ENCODE measurements around the gene TMEM147. TPM values are rescaled to one million over a fixed set of nuclear protein-coding genes. Genes with fewer than 3 reads are reported as not detected.

TMEM147 gene
- total RNA-seq, 4 donors from 2014 or later, result 86.2 to 145 (median 119) TPM

DNA sequence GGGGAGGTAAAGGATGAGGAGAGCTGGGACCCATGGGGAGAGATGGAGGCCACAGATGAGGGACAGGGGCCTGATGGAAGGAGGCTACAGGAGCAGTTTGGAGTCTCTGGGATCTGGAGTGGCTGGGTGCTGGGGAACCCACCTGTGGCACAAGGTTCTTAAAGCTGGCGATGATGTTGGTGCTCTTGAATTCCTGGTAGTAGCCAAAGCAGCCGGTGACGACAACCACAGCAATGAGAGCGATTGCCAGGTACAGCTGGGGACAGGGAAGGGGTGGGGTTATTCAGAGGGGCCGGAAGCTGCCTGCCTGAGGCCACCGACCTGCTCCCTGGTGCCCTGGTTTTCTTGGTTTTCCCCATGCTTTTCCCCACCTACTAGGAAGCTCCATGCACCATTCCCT is 15.3 kb downstream of the TMEM147 start:
- TF ChIP-seq, protein P1, sequence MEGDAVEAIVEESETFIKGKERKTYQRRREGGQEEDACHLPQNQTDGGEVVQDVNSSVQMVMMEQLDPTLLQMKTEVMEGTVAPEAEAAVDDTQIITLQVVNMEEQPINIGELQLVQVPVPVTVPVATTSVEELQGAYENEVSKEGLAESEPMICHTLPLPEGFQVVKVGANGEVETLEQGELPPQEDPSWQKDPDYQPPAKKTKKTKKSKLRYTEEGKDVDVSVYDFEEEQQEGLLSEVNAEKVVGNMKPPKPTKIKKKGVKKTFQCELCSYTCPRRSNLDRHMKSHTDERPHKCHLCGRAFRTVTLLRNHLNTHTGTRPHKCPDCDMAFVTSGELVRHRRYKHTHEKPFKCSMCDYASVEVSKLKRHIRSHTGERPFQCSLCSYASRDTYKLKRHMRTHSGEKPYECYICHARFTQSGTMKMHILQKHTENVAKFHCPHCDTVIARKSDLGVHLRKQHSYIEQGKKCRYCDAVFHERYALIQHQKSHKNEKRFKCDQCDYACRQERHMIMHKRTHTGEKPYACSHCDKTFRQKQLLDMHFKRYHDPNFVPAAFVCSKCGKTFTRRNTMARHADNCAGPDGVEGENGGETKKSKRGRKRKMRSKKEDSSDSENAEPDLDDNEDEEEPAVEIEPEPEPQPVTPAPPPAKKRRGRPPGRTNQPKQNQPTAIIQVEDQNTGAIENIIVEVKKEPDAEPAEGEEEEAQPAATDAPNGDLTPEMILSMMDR (IDR thresholded peaks at IDR 0.05 in 4 of 5, conservative IDR thresholded peaks at IDR 0.05 in 1 of 5), result no peak
- TF ChIP-seq POLR2A (IDR thresholded peaks at IDR 0.05), result no peak
- Histone ChIP-seq H3K27ac (no peak overlapping the region), H3K9me3 (no peaks in the 10 kb centered on the region), H3K36me3 (no peaks in the 10 kb centered on the region), H3K4me1 (peaks cover 0 to 9% of the 10 kb centered on the region in 2 donors), H3K4me3 (no peak overlapping the region), H3K27me3 (peaks cover 19 to 31% (median 30%) of the 10 kb centered on the region in 3 donors)
- ATAC-seq (no peak), DNase-seq (no peak)
- in situ Hi-C loops (cut with MboI; ENCODE audit: low sequenced_read_pairs in 4 of 4), result no loop called here
- intact Hi-C loops (cut with DNase I; ENCODE audit: low total_unique reads), result no loop called here

DNA sequence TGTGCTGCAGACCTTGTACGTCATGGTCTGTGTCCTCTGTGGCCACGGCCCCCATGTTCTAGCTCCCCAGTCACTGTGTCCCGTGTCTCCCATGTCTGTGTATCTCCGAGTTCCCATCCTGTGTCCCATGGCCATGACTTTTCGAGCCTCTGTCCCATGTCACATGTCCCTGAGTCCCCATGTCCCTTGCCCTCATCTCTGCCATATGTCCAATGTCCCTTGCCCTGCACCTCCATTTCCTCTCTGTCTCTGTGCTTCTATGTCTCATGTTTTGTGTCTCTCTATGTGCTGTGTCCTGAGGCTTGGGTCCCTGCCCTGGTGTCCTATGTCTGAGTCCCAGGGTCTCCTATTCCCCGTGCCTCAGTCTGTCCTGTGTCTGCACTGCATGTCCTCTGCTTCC is 16.0 kb downstream of the TMEM147 start:
- no peaks in the 10 kb centered on the region for H3K9me3 ChIP-seq
- ATAC-seq (no peak), DNase-seq (no peak)
- no peak overlapping the region for H3K27ac ChIP-seq
- intact Hi-C loops (cut with DNase I; ENCODE audit: low total_unique reads) (no loop called here), in situ Hi-C loops (cut with MboI; ENCODE audit: low sequenced_read_pairs in 4 of 4) (no loop called here)
- H3K36me3 ChIP-seq, result no peaks in the 10 kb centered on the region
- H3K4me3 ChIP-seq, result no peak overlapping the region
- TF ChIP-seq POLR2A (IDR thresholded peaks at IDR 0.05), result no peak
- TF ChIP-seq, protein P1 (IDR thresholded peaks at IDR 0.05 in 4 of 5, conservative IDR thresholded peaks at IDR 0.05 in 1 of 5), result no peak
- peaks cover 0 to 9% of the 10 kb centered on the region in 2 donors for H3K4me1 ChIP-seq
- peaks cover 19 to 31% (median 30%) of the 10 kb centered on the region in 3 donors for H3K27me3 ChIP-seq

DNA sequence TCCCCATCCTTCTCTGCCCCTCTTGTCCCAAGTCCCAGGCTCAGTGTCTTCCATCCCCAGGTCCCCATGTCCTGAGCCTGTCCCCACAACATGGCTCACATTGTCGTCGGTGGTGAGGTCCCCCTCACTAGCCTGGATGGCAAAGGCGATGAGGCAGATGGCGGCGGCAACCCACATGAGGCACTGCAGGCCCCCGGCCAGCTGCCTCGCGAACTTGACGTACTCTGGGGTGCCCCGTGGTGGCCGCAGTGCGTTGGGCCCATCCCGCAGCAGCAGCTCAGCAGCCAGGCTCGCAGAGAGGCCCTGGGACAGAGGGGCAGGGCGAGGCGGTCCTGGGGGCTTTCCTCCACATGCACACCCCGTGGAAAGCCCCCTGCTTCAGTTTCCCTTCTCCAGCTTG is 16.9 kb downstream of the TMEM147 start:
- DNase-seq (no peak), ATAC-seq (no peak)
- no peaks in the 10 kb centered on the region for H3K36me3 ChIP-seq
- intact Hi-C loops (cut with DNase I; ENCODE audit: low total_unique reads), result no loop called here
- in situ Hi-C loops (cut with MboI; ENCODE audit: low sequenced_read_pairs in 4 of 4), result no loop called here
- no peak for TF ChIP-seq POLR2A (IDR thresholded peaks at IDR 0.05)
- TF ChIP-seq, protein P1 (IDR thresholded peaks at IDR 0.05 in 4 of 5, conservative IDR thresholded peaks at IDR 0.05 in 1 of 5), result no peak
- H3K27me3 ChIP-seq, result peaks cover 19 to 30% (median 29%) of the 10 kb centered on the region in 3 donors
- peaks cover 0 to 9% of the 10 kb centered on the region in 2 donors for H3K4me1 ChIP-seq
- no peaks in the 10 kb centered on the region for H3K9me3 ChIP-seq
- H3K27ac ChIP-seq, result no peak overlapping the region
- no peak overlapping the region for H3K4me3 ChIP-seq

DNA sequence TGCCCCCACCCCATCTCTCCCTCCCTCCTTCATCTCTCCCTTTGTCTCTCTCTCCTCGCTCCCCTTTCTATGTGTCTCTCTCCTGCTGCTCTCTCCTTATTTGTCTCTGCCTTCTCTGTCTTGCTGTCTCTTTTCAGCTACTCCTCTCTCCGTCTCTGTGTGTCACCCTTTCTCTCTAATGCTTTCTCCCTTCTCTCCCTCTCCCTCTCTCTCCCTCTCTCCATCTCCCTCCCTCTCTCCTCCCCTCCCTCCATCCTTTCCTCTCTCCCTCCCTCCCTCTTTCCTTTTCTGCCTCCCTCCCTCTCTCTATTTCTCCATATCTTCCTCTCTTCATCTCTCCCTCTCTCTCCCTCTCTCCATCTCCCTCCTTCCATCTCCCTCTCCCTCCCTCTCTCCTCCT is 17.4 kb downstream of the TMEM147 start:
- ATAC-seq (no peak), DNase-seq (no peak)
- intact Hi-C loops (cut with DNase I; ENCODE audit: low total_unique reads) (no loop called here), in situ Hi-C loops (cut with MboI; ENCODE audit: low sequenced_read_pairs in 4 of 4) (no loop called here)
- H3K9me3 ChIP-seq, result no peaks in the 10 kb centered on the region
- no peak overlapping the region for H3K4me3 ChIP-seq
- H3K4me1 ChIP-seq, result peaks cover 0 to 6% of the 10 kb centered on the region in 2 donors
- H3K36me3 ChIP-seq, result no peaks in the 10 kb centered on the region
- TF ChIP-seq POLR2A (IDR thresholded peaks at IDR 0.05), result no peak
- TF ChIP-seq, protein P1 (IDR thresholded peaks at IDR 0.05 in 4 of 5, conservative IDR thresholded peaks at IDR 0.05 in 1 of 5), result no peak
- H3K27ac ChIP-seq, result no peak overlapping the region
- peaks cover 19 to 29% (median 29%) of the 10 kb centered on the region in 3 donors for H3K27me3 ChIP-seq

All from gastrocnemius medialis (tissue), 4 donors.